HepG2 (cell line): ENCODE measurements around the gene ZC3H18. TPM values are rescaled to one million over a fixed set of nuclear protein-coding genes. Genes with fewer than 3 reads are reported as not detected.

ENCODE experiments used
- FIP1L1 ChIP-seq: fragments of 200-400 bp; formaldehyde crosslinking; IDR thresholded peaks from 2 replicates; pipeline ENCODE4 v1.6.1; 2018; ENCODE audit warnings: low read depth, mild to moderate bottlenecking, low read length, moderate library complexity, borderline replicate concordance; ENCODE audit not compliant: insufficient read depth
- FOXA1 ChIP-seq, 2 experiments: fragments of 450-650 bp in 1 of 2; sonication (generic) in 1 of 2; formaldehyde crosslinking in 1 of 2; IDR thresholded peaks; 2 replicates each; pipeline versions ENCODE4 v1.4.0 to v1.6.1; 2016 to 2020; ENCODE audit warnings: missing genetic modification reagents in 1 of 2
- FOXA3 ChIP-seq: IDR thresholded peaks from 2 replicates; pipeline ENCODE4 v1.6.1; 2016; ENCODE audit warnings: missing genetic modification reagents, missing compliant biosample characterization
- HIC2 ChIP-seq: sonication (generic); formaldehyde crosslinking; IDR thresholded peaks from 2 replicates; pipeline ENCODE4 v1.9.0; 2022; ENCODE audit warnings: low read depth, missing genetic modification reagents
- HOXA7 ChIP-seq: sonication (generic); formaldehyde crosslinking; IDR thresholded peaks from 2 replicates; pipeline ENCODE4 v1.8.1; 2022; ENCODE audit warnings: mild to moderate bottlenecking, missing genetic modification reagents, moderate library complexity
- KDM4B ChIP-seq: sonication (generic); formaldehyde crosslinking; IDR thresholded peaks from 2 replicates; pipeline ENCODE4 v1.4.0; 2020; ENCODE audit warnings: missing genetic modification reagents
- MEIS2 ChIP-seq: sonication (generic); formaldehyde crosslinking; IDR thresholded peaks from 2 replicates; pipeline ENCODE4 v1.9.0; 2021; ENCODE audit warnings: mild to moderate bottlenecking, missing genetic modification reagents
- NRL ChIP-seq: sonication (generic); formaldehyde crosslinking; IDR thresholded peaks from 2 replicates; pipeline ENCODE4 v1.5.0; 2020; ENCODE audit warnings: missing genetic modification reagents, mild to moderate bottlenecking, moderate library complexity, borderline replicate concordance
- PLSCR1 ChIP-seq: sonication (generic); formaldehyde crosslinking; IDR thresholded peaks from 2 replicates; pipeline ENCODE4 v1.5.0; 2020; ENCODE audit warnings: missing genetic modification reagents, mild to moderate bottlenecking, borderline replicate concordance
- SNAI1 ChIP-seq: sonication (generic); formaldehyde crosslinking; IDR thresholded peaks from 2 replicates; pipeline ENCODE4 v1.5.0; 2020; ENCODE audit warnings: mild to moderate bottlenecking, missing genetic modification reagents, borderline replicate concordance
- TOPORS ChIP-seq: sonication (generic); formaldehyde crosslinking; IDR thresholded peaks from 2 replicates; pipeline ENCODE4 v1.8.0; 2023; ENCODE audit warnings: mild to moderate bottlenecking, missing genetic modification reagents
- U2AF1 ChIP-seq: fragments of 200-400 bp; formaldehyde crosslinking; optimal IDR thresholded peaks from 2 replicates; pipeline ENCODE3; 2017; ENCODE audit warnings: mild to moderate bottlenecking, low read depth, low read length
- ZBTB39 ChIP-seq: sonication (generic); formaldehyde crosslinking; IDR thresholded peaks from 2 replicates; pipeline ENCODE4 v1.5.0; 2020; ENCODE audit warnings: missing genetic modification reagents
- ZNF318 ChIP-seq: sonication (generic); formaldehyde crosslinking; IDR thresholded peaks from 2 replicates; pipeline ENCODE4 v1.4.0; 2020; ENCODE audit warnings: mild to moderate bottlenecking, missing genetic modification reagents
- ZNF367 ChIP-seq: sonication (generic); formaldehyde crosslinking; IDR thresholded peaks from 2 replicates; pipeline ENCODE4 v1.4.0; 2020; ENCODE audit warnings: missing genetic modification reagents, borderline replicate concordance
- polyA plus RNA-seq, 8 experiments: library from polyadenylated mRNA; depleted of rRNA in 3 of 8; stranded (reverse) in 7 of 8; unstranded in 1 of 8; fragments of >200 nt; fragmentation: Illumina TruSeq in 4 of 8; extraction: Trizol in 4 of 8; gene quantifications; 2 replicates each; pipeline versions ENCODE4 v1.2.1 to v1.2.3, GENCODE V29; 2011 to 2016; ENCODE audit warnings: low read depth in 4 of 8, missing spikeins in 1 of 8, mixed read lengths in 1 of 8; ENCODE audit not compliant: insufficient read depth in 1 of 8
- total RNA-seq, 5 experiments: library from RNA; depleted of rRNA; stranded (reverse); fragments of >200 nt; fragmentation: Illumina TruSeq; extraction: Trizol; gene quantifications; 2 replicates each; pipeline ENCODE4 v1.2.3, GENCODE V29; 2016; ENCODE audit warnings: low read depth in 1 of 5

Gene ZC3H18
- total and polyA plus RNA-seq, 2 of the 13 experiments (the other 11 are each of a cell fraction or from before 2014, with no cell fraction given): 11.2 to 27.4 TPM

GRCh38 chr16:88651276-88651988 is 81.2 kb downstream of the ZC3H18 start (continued):
- TF ChIP-seq ZNF318: no peak
- peak; percentile 86 for TF ChIP-seq MEIS2
- 0 out of 2 replicates have a peak, but pooled peaks have one; percentile 60 for TF ChIP-seq FIP1L1
- TF ChIP-seq PLSCR1 (CRISPR knock-in tag): no peak
- 0 out of 2 replicates have a peak, but pooled peaks have one; percentile 16 for TF ChIP-seq ZNF367 (CRISPR knock-in tag)
- TF ChIP-seq SNAI1 (CRISPR knock-in tag): no peak
- no peak for TF ChIP-seq HOXA7 (CRISPR knock-in tag)
- TF ChIP-seq NRL: peak; percentile 15; the same call in 1 of the 2 replicates
- TF ChIP-seq FOXA3 (CRISPR knock-in tag): peak; percentile 96
- no peak for TF ChIP-seq ZBTB39
- TF ChIP-seq KDM4B: peak; percentile 66
- TF ChIP-seq HIC2 (CRISPR knock-in tag): peak; percentile 96
- peak; percentile 72 for TF ChIP-seq U2AF1
- TF ChIP-seq FOXA1 (IDR thresholded peaks at IDR 0.05): no peak
- peak; percentile 98 for TF ChIP-seq FOXA1 (CRISPR knock-in tag; IDR thresholded peaks at IDR 0.05)
- peak; percentile 70; the same call in 1 of the 2 replicates for TF ChIP-seq TOPORS (CRISPR knock-in tag)
